Fibroblast of the aortic adventitia (primary cell): ENCODE measurements around the gene AKAP13. TPM values are rescaled to one million over a fixed set of nuclear protein-coding genes. Genes with fewer than 3 reads are reported as not detected.

Experiments
- DNase-seq: peaks from one replicate; pipeline ENCODE4 v3.0.0-alpha.2; 2010; ENCODE audit warnings: low read depth
- H3K4me3 ChIP-seq: 2 replicates; pipeline ENCODE4 v1.5.1; 2011; ENCODE audit warnings: low read depth, mild to moderate bottlenecking, control low read depth, low read length, moderate library complexity
- total RNA-seq: library from RNA; depleted of rRNA; stranded (reverse); fragments of >200 nt; gene quantifications from 2 replicates; pipeline ENCODE4 v1.2.3, GENCODE V29; 2012; ENCODE audit warnings: low replicate concordance
- TF ChIP-seq, protein P1 (sequence below): IDR thresholded peaks from 2 replicates; pipeline ENCODE4 v1.5.1; 2011; ENCODE audit warnings: mild to moderate bottlenecking, low read length, control low read depth, inconsistent platforms; ENCODE audit not compliant: insufficient read depth

The AKAP13 gene, protein sequence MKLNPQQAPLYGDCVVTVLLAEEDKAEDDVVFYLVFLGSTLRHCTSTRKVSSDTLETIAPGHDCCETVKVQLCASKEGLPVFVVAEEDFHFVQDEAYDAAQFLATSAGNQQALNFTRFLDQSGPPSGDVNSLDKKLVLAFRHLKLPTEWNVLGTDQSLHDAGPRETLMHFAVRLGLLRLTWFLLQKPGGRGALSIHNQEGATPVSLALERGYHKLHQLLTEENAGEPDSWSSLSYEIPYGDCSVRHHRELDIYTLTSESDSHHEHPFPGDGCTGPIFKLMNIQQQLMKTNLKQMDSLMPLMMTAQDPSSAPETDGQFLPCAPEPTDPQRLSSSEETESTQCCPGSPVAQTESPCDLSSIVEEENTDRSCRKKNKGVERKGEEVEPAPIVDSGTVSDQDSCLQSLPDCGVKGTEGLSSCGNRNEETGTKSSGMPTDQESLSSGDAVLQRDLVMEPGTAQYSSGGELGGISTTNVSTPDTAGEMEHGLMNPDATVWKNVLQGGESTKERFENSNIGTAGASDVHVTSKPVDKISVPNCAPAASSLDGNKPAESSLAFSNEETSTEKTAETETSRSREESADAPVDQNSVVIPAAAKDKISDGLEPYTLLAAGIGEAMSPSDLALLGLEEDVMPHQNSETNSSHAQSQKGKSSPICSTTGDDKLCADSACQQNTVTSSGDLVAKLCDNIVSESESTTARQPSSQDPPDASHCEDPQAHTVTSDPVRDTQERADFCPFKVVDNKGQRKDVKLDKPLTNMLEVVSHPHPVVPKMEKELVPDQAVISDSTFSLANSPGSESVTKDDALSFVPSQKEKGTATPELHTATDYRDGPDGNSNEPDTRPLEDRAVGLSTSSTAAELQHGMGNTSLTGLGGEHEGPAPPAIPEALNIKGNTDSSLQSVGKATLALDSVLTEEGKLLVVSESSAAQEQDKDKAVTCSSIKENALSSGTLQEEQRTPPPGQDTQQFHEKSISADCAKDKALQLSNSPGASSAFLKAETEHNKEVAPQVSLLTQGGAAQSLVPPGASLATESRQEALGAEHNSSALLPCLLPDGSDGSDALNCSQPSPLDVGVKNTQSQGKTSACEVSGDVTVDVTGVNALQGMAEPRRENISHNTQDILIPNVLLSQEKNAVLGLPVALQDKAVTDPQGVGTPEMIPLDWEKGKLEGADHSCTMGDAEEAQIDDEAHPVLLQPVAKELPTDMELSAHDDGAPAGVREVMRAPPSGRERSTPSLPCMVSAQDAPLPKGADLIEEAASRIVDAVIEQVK (N-terminal part only)
- total RNA-seq: 87.7 and 89.9 TPM in 2 replicates

DNA sequence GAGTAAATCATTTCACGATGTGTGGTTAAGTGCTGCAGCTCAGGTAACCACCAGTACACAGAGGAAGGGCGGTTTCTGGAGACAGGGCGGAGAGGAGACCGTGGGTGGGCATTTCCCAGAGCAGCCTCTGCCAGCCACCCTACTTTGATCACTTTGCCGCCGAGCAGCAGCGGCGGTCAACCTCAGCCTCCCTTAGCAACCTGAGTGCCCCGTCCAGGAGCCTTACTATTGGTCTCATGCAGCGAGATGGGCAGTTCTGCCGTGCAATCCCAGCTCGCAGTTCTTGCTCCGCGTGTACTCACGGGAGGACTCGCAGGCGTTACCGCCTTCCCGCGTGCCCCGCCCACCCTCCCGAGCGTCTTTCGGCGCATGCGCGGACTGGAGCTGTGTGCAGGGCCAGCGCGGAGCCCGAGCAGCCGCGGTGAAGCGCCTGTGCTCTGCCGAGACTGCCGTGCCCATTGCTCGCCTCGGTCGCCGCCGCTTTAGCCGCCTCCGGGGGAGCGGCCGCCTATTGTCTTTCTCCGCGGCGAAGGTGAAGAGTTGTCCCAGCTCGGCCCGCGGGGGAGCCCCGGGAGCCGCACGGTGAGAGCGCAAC is at the start of gene AKAP13:
AKAP13 (plus strand) TSS at position 387 of the 595 bp plus-strand sequence. CDS start 105,118 bp downstream, outside the sequence.
- H3K4me3 ChIP-seq: peak within 1 kb of the TSS; percentile 74
- TF ChIP-seq, protein P1, sequence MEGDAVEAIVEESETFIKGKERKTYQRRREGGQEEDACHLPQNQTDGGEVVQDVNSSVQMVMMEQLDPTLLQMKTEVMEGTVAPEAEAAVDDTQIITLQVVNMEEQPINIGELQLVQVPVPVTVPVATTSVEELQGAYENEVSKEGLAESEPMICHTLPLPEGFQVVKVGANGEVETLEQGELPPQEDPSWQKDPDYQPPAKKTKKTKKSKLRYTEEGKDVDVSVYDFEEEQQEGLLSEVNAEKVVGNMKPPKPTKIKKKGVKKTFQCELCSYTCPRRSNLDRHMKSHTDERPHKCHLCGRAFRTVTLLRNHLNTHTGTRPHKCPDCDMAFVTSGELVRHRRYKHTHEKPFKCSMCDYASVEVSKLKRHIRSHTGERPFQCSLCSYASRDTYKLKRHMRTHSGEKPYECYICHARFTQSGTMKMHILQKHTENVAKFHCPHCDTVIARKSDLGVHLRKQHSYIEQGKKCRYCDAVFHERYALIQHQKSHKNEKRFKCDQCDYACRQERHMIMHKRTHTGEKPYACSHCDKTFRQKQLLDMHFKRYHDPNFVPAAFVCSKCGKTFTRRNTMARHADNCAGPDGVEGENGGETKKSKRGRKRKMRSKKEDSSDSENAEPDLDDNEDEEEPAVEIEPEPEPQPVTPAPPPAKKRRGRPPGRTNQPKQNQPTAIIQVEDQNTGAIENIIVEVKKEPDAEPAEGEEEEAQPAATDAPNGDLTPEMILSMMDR: no peak
- peak; percentile 99 for DNase-seq

DNA sequence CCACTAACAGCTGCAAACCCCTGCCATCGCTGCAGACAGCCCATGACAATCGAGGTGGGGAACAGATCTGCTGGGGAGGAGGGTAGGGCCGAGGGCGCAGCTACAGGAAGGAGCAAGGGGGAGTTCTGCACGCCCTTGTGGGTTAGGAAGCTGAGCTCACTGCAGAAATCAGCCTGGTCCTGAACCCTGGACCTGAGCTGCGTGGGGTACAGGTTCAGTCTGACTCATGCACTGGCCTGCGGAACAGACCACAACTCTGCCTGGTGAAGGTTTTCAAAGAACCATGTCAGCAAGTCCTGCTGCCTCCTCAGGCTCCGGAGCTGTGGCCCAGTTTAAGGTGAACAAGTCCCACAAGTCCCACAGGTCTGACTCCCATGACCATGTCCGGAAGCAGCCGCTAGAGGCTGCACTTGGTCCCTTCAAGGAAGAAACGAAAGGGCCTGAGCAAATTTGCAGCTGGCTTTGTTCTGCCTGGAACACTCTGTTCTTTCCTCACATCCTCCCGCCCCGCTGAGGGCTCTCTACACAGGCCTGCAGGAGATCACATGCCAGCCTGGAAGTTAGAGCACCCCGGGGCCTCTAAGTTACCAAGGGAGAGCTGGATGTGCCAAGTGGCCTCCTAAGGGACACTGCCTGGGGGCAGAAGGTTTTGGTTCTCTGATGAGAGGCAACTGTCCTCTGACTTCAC is 49.4 kb upstream of the AKAP13 start:
- DNase-seq: peak; percentile 91
- no peak overlapping the region for H3K4me3 ChIP-seq
- TF ChIP-seq, protein P1: peak; percentile 95

- H3K4me3 ChIP-seq: no peak overlapping the region
- DNase-seq: no peak
- TF ChIP-seq, protein P1: no peak
Measured at GRCh38 chr15:85331655-85332285, 48.6 kb upstream of the AKAP13 start.

- H3K4me3 ChIP-seq: no peak overlapping the region
- peak; percentile 98 for DNase-seq
- TF ChIP-seq, protein P1: no peak
Measured at GRCh38 chr15:85333132-85333831, 47.1 kb upstream of the AKAP13 start.

- TF ChIP-seq, protein P1: no peak
- H3K4me3 ChIP-seq: no peak overlapping the region
- no peak for DNase-seq
Measured at GRCh38 chr15:85334241-85334640, 46.2 kb upstream of the AKAP13 start.
